Calu3 (cell line): Measurements from ENCODE around the gene MIPOL1. TPM values are rescaled to one million over a fixed set of nuclear protein-coding genes. Genes with fewer than 3 reads are reported as not detected.

Source experiments
- Bru-seq: library from RNA; stranded (reverse); fragments of 400-500 nt; gene quantifications from one replicate; lab custom pipeline; 2021; lab: Mats Ljungman, UMichigan
- BruChase-seq, 2 experiments: library from RNA; stranded (reverse); fragments of 400-500 nt; gene quantifications; one replicate each; lab custom pipeline; 2021; lab: Mats Ljungman, UMichigan
- BruUV-seq: library from RNA; stranded (reverse); fragments of 400-500 nt; replicated peaks from 2 replicates; lab custom pipeline; 2021; lab: Mats Ljungman, UMichigan
- CTCF ChIA-PET: fragments of 300-600 bp; sonication (Branson Sonifier 250); formaldehyde crosslinking; loops from one replicate; lab custom pipeline; 2022; ENCODE audit warnings: antibody characterized with exemption; lab: Charles Lee
- DNase-seq: peaks from one replicate; pipeline ENCODE4 v3.0.0; 2022
- H3K27ac Mint-ChIP-seq: one replicate; pipeline ENCODE4 v1.8.0; 2022; ENCODE audit warnings: mixed read lengths; ENCODE audit not compliant: unreplicated experiment
- H3K27me3 Mint-ChIP-seq: one replicate; pipeline ENCODE4 v1.8.0; 2022; ENCODE audit warnings: mixed read lengths; ENCODE audit not compliant: unreplicated experiment
- H3K36me3 Mint-ChIP-seq: one replicate; pipeline ENCODE4 v1.8.0; 2022; ENCODE audit warnings: mild to moderate bottlenecking, moderate library complexity, mixed read lengths; ENCODE audit not compliant: insufficient read depth, unreplicated experiment
- H3K4me1 Mint-ChIP-seq: one replicate; pipeline ENCODE4 v1.8.0; 2022; ENCODE audit warnings: mild to moderate bottlenecking, low read depth, mixed read lengths; ENCODE audit not compliant: unreplicated experiment
- H3K4me3 Mint-ChIP-seq: one replicate; pipeline ENCODE4 v1.8.0; 2022; ENCODE audit warnings: mild to moderate bottlenecking, low read depth, moderate library complexity, mixed read lengths; ENCODE audit not compliant: unreplicated experiment
- H3K9me3 Mint-ChIP-seq: one replicate; pipeline ENCODE4 v1.8.0; 2022; ENCODE audit warnings: low read depth, mixed read lengths; ENCODE audit not compliant: unreplicated experiment
- intact Hi-C: fragments of 100-400 bp; cut with micrococcal nuclease; formaldehyde crosslinking; loops from one replicate; pipeline ENCODE4 v1.10.0; 2022; ENCODE audit not compliant: unreplicated experiment
- long read RNA-seq: library from polyadenylated mRNA; stranded (forward); transcript quantifications from one replicate; pipeline ENCODE4 v2.0.0, GENCODE V29; 2022
- total RNA-seq: library from RNA; stranded (reverse); gene quantifications from 2 replicates; pipeline ENCODE4 v1.2.3, GENCODE V29; 2022
- TF ChIP-seq, protein P1 (sequence below): fragments of 200-600 bp; IDR thresholded peaks from one replicate; pipeline ENCODE4 v1.8.0; 2022; ENCODE audit warnings: antibody characterized with exemption; ENCODE audit not compliant: unreplicated experiment

Gene MIPOL1, protein sequence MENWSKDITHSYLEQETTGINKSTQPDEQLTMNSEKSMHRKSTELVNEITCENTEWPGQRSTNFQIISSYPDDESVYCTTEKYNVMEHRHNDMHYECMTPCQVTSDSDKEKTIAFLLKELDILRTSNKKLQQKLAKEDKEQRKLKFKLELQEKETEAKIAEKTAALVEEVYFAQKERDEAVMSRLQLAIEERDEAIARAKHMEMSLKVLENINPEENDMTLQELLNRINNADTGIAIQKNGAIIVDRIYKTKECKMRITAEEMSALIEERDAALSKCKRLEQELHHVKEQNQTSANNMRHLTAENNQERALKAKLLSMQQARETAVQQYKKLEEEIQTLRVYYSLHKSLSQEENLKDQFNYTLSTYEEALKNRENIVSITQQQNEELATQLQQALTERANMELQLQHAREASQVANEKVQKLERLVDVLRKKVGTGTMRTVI
- total RNA-seq (22.0 and 27.2 TPM in 2 replicates), Bru-seq, nascent RNA (percentile 75 among the genes with signal in this experiment), BruChase-seq, experiment 1, labeled RNA remaining after a 6-hour chase (percentile 63 among the genes with signal in this experiment), BruChase-seq, experiment 2, labeled RNA remaining after a 2-hour chase (percentile 71 among the genes with signal in this experiment)
- long read RNA-seq, partial matches to known transcripts = 1 of 20 reads
- long read RNA-seq, other reads (novel, unspliced or antisense) = 19 of 20 reads

DNA sequence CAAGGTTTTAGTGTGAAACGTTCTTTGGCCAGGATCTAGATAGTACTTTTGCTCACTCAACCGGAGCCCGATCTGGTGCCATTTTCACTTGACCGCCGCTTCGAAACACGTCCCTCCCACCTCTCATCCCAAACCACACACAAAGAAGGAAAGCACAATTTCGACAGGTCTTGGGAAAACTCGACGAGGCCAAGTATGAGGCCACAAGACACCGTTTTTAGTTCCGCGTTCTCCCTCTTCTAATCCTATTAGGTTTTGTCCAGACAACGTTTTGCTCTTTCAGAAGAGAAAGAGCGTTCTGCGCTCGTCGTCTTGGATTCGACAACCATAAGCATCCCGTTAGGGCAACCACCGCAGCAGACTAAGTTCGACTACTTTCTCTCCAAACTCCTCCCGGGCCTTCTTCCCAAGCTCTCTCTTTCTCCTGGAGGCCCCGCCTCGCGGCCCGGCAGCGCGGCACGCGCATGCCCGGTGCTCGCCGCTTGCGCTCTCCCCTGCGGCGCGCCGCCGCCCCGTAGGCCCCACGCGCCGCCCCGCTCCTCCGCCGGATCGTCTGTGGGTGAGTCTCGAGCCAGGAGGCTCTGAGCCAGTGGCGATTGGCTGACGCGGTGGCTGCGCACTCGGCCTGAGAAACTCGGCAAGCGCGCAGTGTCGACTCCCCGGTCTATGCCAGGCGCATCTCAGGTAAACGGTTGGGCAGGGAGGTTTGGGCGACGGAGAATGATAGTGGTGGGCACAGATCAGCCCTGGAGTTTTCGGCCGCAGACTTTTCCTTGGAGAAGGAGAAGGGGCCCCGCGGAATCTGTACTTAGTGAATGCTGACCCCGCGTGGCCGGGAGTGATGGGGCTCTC, at the start of gene MIPOL1:
Gene MIPOL1, plus strand, starts transcription at position 517 of the 852 bp plus-strand sequence. CDS start 49,952 bp downstream, outside the sequence.
- intact Hi-C loops = loop anchor here (2.0 to 5.0 kb wide), 2 partner anchors 25 to 35 kb away; partner anchors contain the start of gene SLC25A21
- Mint-ChIP-seq H3K36me3 (peaks cover 23% of the 10 kb centered on the region), H3K4me3 (peak within 1 kb of the TSS; percentile 94), H3K9me3 (no peaks in the 10 kb centered on the region), H3K27ac (peak within 1 kb of the TSS; percentile 97), H3K27me3 (no peaks in the 10 kb centered on the region), H3K4me1 (peaks cover 44% of the 10 kb centered on the region)
- TF ChIP-seq, protein P1, sequence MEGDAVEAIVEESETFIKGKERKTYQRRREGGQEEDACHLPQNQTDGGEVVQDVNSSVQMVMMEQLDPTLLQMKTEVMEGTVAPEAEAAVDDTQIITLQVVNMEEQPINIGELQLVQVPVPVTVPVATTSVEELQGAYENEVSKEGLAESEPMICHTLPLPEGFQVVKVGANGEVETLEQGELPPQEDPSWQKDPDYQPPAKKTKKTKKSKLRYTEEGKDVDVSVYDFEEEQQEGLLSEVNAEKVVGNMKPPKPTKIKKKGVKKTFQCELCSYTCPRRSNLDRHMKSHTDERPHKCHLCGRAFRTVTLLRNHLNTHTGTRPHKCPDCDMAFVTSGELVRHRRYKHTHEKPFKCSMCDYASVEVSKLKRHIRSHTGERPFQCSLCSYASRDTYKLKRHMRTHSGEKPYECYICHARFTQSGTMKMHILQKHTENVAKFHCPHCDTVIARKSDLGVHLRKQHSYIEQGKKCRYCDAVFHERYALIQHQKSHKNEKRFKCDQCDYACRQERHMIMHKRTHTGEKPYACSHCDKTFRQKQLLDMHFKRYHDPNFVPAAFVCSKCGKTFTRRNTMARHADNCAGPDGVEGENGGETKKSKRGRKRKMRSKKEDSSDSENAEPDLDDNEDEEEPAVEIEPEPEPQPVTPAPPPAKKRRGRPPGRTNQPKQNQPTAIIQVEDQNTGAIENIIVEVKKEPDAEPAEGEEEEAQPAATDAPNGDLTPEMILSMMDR = no peak
- DNase-seq = peak; percentile 85
- TSS peak; percentile 95 for BruUV-seq
- CTCF ChIA-PET = interaction anchor here (0.6 to 1.5 kb wide), 2 partner anchors 35 to 1680 kb away, joined by 4 read pairs; no protein-coding TSS in a partner anchor

DNA sequence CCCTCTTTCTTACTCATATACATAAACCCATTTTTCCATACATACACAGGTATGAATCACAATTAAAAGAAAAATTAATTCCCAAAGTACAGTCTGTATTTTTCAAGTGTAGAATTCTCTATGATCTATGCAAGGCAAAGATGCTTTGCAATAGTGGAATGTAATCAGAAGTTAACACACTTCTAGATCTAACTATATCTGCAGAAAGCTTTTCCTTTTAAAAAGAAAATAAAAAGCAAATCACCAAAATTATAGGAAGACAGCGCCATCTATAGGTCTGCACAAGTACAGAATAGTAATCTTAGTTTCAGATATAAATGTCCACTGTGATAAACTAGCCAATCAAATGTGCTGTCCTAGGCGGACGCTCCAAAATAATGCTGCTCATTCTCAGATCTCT, 47.3 kb upstream of the MIPOL1 start:
- Mint-ChIP-seq H3K27me3 (no peaks in the 10 kb centered on the region), H3K36me3 (no peaks in the 10 kb centered on the region), H3K4me3 (no peak overlapping the region), H3K4me1 (peaks cover 11% of the 10 kb centered on the region), H3K27ac (no peak overlapping the region), H3K9me3 (no peaks in the 10 kb centered on the region)
- intact Hi-C loops = loop anchor here (2.0 to 5.0 kb wide), 3 partner anchors 82 to 598 kb away; no protein-coding TSS in a partner anchor
- DNase-seq = peak; percentile 15
- CTCF ChIA-PET = interaction anchor here (0.5 to 1.9 kb wide), 9 partner anchors 43 to 597 kb away, joined by 3 to 7 read pairs (median 3); no protein-coding TSS in a partner anchor
- no TSS peak for BruUV-seq
- TF ChIP-seq, protein P1 = peak; percentile 52

DNA sequence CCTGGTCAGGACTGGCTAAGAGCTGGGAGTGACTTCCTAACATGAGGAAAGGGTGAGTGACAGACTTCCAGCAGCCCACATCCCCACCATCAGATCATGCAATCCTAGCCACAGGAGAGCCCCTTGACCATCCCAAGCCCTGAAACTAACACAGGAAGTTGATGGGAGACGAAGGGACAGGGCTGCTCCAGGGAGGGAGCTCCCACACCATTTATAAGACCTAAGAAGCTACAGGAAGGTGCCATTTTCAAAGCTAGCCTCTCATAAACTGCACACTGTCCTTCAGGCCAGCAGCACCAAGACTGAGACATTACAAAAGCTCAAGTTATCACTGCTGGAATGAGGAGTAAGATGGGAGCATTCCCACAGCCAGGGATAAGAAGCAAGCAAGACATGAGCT, 44.7 kb upstream of the MIPOL1 start:
- no peaks in the 10 kb centered on the region for H3K27me3 Mint-ChIP-seq
- intact Hi-C loops = loop anchor here (5.0 kb wide), 1 partner anchor 601 kb away; no protein-coding TSS in a partner anchor
- H3K36me3 Mint-ChIP-seq = no peaks in the 10 kb centered on the region
- CTCF ChIA-PET = interaction anchor here (1.1 to 1.2 kb wide), 2 partner anchors 21 to 441 kb away, joined by 3 to 4 read pairs; no protein-coding TSS in a partner anchor
- TF ChIP-seq, protein P1 = no peak
- peaks cover 11% of the 10 kb centered on the region for H3K4me1 Mint-ChIP-seq
- no peak overlapping the region for H3K4me3 Mint-ChIP-seq
- H3K27ac Mint-ChIP-seq = no peak overlapping the region
- DNase-seq = no peak
- BruUV-seq = no TSS peak
- no peaks in the 10 kb centered on the region for H3K9me3 Mint-ChIP-seq
